Measurements from ENCODE around the gene HIRA. TPM values are rescaled to one million over a fixed set of nuclear protein-coding genes. Genes with fewer than 3 reads are reported as not detected.
A peak's percentile ranks its signal among the peaks of the same experiment; 100 is the strongest.

HIRA gene
- total and polyA plus RNA-seq, 9 of the 15 experiments (the other 6 are each of a cell fraction or from before 2014, with no cell fraction given) = 0.96 to 132 (median 58.4) TPM

DNA sequence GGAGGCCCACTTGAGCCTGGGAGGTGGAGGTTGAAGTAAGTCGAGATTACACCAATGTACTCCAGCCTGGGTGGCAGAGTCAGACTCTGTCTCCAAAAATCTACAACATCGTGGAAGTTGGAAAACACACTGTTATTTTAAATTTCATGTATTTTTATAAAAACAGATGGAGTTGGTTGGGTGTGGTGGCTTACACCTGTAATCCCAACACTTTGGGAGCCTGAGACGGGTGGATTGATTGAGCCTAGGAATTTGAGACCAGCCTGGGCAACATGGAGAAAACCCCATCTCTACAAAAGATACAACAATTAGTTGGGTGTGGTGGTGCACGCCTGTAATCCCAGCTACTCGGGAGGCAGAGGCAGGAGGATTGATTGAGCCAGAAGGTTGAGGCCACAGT is 88.1 kb downstream of the HIRA start:
- Histone ChIP-seq H3K9me1 (ENCODE audit: control insufficient read depth, insufficient read depth, low read length) (no peaks in the 10 kb centered on the region), H3K79me2 (ENCODE audit: control insufficient read depth, insufficient read depth, low read length) (no peaks in the 10 kb centered on the region), H3K36me3 (ENCODE audit: control insufficient read depth, insufficient read depth, low read length) (peaks cover 89% of the 10 kb centered on the region), H4K20me1 (replicated peaks; ENCODE audit: control insufficient read depth, insufficient read depth, low read length) (no peaks in the 10 kb centered on the region), H3K9ac (ENCODE audit: insufficient read depth in 1 of 2, low read depth in 2 of 2, low read length in 2 of 2) (no peak overlapping the region), H3K27ac (ENCODE audit: extremely low read depth, low read depth, low read length) (no peak overlapping the region), H3K4me3 (no peak overlapping the region), H3K4me1 (replicated peaks in 1 of 2; ENCODE audit: control insufficient read depth in 2 of 2, insufficient read depth in 2 of 2, low read length in 2 of 2) (no peaks in the 10 kb centered on the region), H3K27me3 (ENCODE audit: control insufficient read depth in 2 of 2, insufficient read depth in 2 of 2, low read length in 2 of 2) (no peaks in the 10 kb centered on the region), H3K4me2 (ENCODE audit: insufficient read depth, low read length) (no peak overlapping the region), H3K9me3 (replicated peaks; ENCODE audit: control insufficient read depth, insufficient read depth, low read depth, low read length) (peaks cover 3% of the 10 kb centered on the region), H2AFZ (ENCODE audit: low read depth, low read length) (no peak overlapping the region)
- in situ Hi-C loops (cut with MboI) = no loop called here
- BruUV-seq (replicated peaks) = no TSS peak
- no peak for DNase-seq (ENCODE audit: extremely low read depth in 1 of 4, low spot score in 3 of 4)
- ATAC-seq = no peak
- intact Hi-C loops (cut with micrococcal nuclease) = no loop called here
- FAIRE-seq = no peak
- WGBS (ENCODE audit: insufficient coverage, low coverage, missing lambda C conversion rate) = 91% methylated on average over 5 of the region's 5 CpGs
- ChIA-PET POLR2A (interaction anchor here (0.6 to 2.9 kb wide), 3 partner anchors 11 to 270 kb away, joined by 3 to 11 read pairs (median 3); partner anchors contain the start of gene CDC45), CTCF (ENCODE audit: low intra/inter-chr PET ratio) (no interaction called here)
- TF ChIP-seq, protein P1, sequence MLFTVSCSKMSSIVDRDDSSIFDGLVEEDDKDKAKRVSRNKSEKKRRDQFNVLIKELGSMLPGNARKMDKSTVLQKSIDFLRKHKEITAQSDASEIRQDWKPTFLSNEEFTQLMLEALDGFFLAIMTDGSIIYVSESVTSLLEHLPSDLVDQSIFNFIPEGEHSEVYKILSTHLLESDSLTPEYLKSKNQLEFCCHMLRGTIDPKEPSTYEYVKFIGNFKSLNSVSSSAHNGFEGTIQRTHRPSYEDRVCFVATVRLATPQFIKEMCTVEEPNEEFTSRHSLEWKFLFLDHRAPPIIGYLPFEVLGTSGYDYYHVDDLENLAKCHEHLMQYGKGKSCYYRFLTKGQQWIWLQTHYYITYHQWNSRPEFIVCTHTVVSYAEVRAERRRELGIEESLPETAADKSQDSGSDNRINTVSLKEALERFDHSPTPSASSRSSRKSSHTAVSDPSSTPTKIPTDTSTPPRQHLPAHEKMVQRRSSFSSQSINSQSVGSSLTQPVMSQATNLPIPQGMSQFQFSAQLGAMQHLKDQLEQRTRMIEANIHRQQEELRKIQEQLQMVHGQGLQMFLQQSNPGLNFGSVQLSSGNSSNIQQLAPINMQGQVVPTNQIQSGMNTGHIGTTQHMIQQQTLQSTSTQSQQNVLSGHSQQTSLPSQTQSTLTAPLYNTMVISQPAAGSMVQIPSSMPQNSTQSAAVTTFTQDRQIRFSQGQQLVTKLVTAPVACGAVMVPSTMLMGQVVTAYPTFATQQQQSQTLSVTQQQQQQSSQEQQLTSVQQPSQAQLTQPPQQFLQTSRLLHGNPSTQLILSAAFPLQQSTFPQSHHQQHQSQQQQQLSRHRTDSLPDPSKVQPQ (CRISPR knock-in tag; IDR thresholded peaks at IDR 0.05; ENCODE audit: borderline replicate concordance) = no peak
- TF ChIP-seq PURB (CRISPR knock-in tag; IDR thresholded peaks at IDR 0.05; ENCODE audit: low read depth) (0 out of 2 replicates have a peak, but pooled peaks have one; percentile 11), HIVEP1 (CRISPR knock-in tag; IDR thresholded peaks at IDR 0.05) (0 out of 2 replicates have a peak, but pooled peaks have one; percentile 12), SRF (CRISPR knock-in tag; IDR thresholded peaks at IDR 0.05) (no peak), SMAD4 (CRISPR knock-in tag; conservative IDR thresholded peaks at IDR 0.05) (0 out of 2 replicates have a peak, but pooled peaks have one; percentile 16), SRSF7 (optimal IDR thresholded peaks at IDR 0.05; ENCODE audit: low read depth, low read length) (no peak), THRAP3 (IDR thresholded peaks at IDR 0.05; ENCODE audit: borderline replicate concordance) (no peak)
- TF ChIP-seq, protein P2, sequence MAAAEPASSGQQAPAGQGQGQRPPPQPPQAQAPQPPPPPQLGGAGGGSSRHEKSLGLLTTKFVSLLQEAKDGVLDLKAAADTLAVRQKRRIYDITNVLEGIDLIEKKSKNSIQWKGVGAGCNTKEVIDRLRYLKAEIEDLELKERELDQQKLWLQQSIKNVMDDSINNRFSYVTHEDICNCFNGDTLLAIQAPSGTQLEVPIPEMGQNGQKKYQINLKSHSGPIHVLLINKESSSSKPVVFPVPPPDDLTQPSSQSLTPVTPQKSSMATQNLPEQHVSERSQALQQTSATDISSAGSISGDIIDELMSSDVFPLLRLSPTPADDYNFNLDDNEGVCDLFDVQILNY (CRISPR knock-in tag; IDR thresholded peaks at IDR 0.05) = peak; percentile 20; the same call in 1 of the 2 replicates
- TF ChIP-seq, protein P3, sequence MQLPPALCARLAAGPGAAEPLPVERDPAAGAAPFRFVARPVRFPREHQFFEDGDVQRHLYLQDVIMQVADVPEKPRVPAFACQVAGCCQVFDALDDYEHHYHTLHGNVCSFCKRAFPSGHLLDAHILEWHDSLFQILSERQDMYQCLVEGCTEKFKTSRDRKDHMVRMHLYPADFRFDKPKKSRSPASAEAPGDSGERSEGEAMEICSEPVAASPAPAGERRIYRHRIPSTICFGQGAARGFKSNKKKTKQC (CRISPR knock-in tag; IDR thresholded peaks at IDR 0.05) = 0 out of 2 replicates have a peak, but pooled peaks have one; percentile 50
- TF ChIP-seq, protein P4, sequence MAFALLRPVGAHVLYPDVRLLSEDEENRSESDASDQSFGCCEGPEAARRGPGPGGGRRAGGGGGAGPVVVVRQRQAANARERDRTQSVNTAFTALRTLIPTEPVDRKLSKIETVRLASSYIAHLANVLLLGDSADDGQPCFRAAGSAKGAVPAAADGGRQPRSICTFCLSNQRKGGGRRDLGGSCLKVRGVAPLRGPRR (CRISPR knock-in tag; IDR thresholded peaks at IDR 0.05) = 0 out of 2 replicates have a peak, but pooled peaks have one; percentile 9
- TF ChIP-seq, protein P5, sequence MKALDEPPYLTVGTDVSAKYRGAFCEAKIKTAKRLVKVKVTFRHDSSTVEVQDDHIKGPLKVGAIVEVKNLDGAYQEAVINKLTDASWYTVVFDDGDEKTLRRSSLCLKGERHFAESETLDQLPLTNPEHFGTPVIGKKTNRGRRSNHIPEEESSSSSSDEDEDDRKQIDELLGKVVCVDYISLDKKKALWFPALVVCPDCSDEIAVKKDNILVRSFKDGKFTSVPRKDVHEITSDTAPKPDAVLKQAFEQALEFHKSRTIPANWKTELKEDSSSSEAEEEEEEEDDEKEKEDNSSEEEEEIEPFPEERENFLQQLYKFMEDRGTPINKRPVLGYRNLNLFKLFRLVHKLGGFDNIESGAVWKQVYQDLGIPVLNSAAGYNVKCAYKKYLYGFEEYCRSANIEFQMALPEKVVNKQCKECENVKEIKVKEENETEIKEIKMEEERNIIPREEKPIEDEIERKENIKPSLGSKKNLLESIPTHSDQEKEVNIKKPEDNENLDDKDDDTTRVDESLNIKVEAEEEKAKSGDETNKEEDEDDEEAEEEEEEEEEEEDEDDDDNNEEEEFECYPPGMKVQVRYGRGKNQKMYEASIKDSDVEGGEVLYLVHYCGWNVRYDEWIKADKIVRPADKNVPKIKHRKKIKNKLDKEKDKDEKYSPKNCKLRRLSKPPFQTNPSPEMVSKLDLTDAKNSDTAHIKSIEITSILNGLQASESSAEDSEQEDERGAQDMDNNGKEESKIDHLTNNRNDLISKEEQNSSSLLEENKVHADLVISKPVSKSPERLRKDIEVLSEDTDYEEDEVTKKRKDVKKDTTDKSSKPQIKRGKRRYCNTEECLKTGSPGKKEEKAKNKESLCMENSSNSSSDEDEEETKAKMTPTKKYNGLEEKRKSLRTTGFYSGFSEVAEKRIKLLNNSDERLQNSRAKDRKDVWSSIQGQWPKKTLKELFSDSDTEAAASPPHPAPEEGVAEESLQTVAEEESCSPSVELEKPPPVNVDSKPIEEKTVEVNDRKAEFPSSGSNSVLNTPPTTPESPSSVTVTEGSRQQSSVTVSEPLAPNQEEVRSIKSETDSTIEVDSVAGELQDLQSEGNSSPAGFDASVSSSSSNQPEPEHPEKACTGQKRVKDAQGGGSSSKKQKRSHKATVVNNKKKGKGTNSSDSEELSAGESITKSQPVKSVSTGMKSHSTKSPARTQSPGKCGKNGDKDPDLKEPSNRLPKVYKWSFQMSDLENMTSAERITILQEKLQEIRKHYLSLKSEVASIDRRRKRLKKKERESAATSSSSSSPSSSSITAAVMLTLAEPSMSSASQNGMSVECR (CRISPR knock-in tag; IDR thresholded peaks at IDR 0.05) = peak; percentile 25; the same call in 1 of the 2 replicates
- TF ChIP-seq, protein P6, sequence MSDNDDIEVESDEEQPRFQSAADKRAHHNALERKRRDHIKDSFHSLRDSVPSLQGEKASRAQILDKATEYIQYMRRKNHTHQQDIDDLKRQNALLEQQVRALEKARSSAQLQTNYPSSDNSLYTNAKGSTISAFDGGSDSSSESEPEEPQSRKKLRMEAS (CRISPR knock-in tag; IDR thresholded peaks at IDR 0.05) = peak; percentile 47; the same call in 1 of the 2 replicates
